Activated CD4-positive, alpha-beta T cell treated with anti-CD3 and anti-CD28 coated beads, Interleukin-2, amount 10 ng/mL, durations not matched to agents 7 days and 5 days (primary cell): ENCODE data around the gene SH3RF3. TPM values are rescaled to one million over a fixed set of nuclear protein-coding genes. Genes with fewer than 3 reads are reported as not detected.
A peak's percentile ranks its signal among the peaks of the same experiment; 100 is the strongest.

Experiments used
- CTCF ChIA-PET: fragments of 350-600 bp; sonication (Branson Sonifier 250); formaldehyde crosslinking; loops from one replicate; lab custom pipeline; 2021; ENCODE audit warnings: antibody characterized with exemption; lab: Charles Lee
- POLR2A ChIA-PET: fragments of 350-600 bp; sonication (Branson Sonifier 250); formaldehyde crosslinking; loops from one replicate; lab custom pipeline; 2021; ENCODE audit warnings: antibody characterized with exemption; lab: Charles Lee
- DNase-seq: peaks from one replicate; pipeline ENCODE4 v3.0.0-alpha.2; 2020
- H3K27ac Mint-ChIP-seq: one replicate; pipeline ENCODE4 v1.8.0; 2021; ENCODE audit warnings: mild to moderate bottlenecking, moderate library complexity, mixed read lengths
- H3K27me3 Mint-ChIP-seq: one replicate; pipeline ENCODE4 v1.8.0; 2021; ENCODE audit warnings: mixed read lengths
- H3K36me3 Mint-ChIP-seq: one replicate; pipeline ENCODE4 v1.8.0; 2021; ENCODE audit warnings: low read depth, mixed read lengths
- H3K4me1 Mint-ChIP-seq: one replicate; pipeline ENCODE4 v1.8.0; 2021; ENCODE audit warnings: mixed read lengths
- H3K4me3 Mint-ChIP-seq: one replicate; pipeline ENCODE4 v1.8.0; 2021; ENCODE audit warnings: mild to moderate bottlenecking, moderate library complexity, mixed read lengths
- H3K9me3 Mint-ChIP-seq: one replicate; pipeline ENCODE4 v1.8.0; 2021; ENCODE audit warnings: mixed read lengths
- total RNA-seq, 2 experiments: library from RNA; stranded (reverse); gene quantifications; one replicate each; pipeline ENCODE4 v1.2.3, GENCODE V29; 2021

The SH3RF3 gene
- total RNA-seq, 2 experiments from 2014 or later, result 0.08 to 0.17 TPM

- H3K9me3 Mint-ChIP-seq, result no peaks in the 10 kb centered on the region
- ChIA-PET POLR2A (no interaction called here), CTCF (no interaction called here)
- no peaks in the 10 kb centered on the region for H3K36me3 Mint-ChIP-seq
- no peak overlapping the region for H3K27ac Mint-ChIP-seq
- peaks cover 7% of the 10 kb centered on the region for H3K4me1 Mint-ChIP-seq
- no peak overlapping the region for H3K4me3 Mint-ChIP-seq
- H3K27me3 Mint-ChIP-seq, result no peaks in the 10 kb centered on the region
- peak; percentile 9 for DNase-seq
These were observed 387.6 kb downstream of the SH3RF3 start for GRCh38 chr2:109516445-109517117.

GRCh38 chr2:109517118-109517889, 388.3 kb downstream of the SH3RF3 start:
- Mint-ChIP-seq H3K36me3 (no peaks in the 10 kb centered on the region), H3K9me3 (no peaks in the 10 kb centered on the region), H3K27ac (no peak overlapping the region), H3K4me3 (no peak overlapping the region), H3K4me1 (peaks cover 7% of the 10 kb centered on the region), H3K27me3 (no peaks in the 10 kb centered on the region)
- CTCF ChIA-PET, result no interaction called here
- no peak for DNase-seq
- POLR2A ChIA-PET, result no interaction called here

GRCh38 chr2:109519513-109519912, 390.5 kb downstream of the SH3RF3 start:
- Mint-ChIP-seq H3K4me1 (no peaks in the 10 kb centered on the region), H3K9me3 (no peaks in the 10 kb centered on the region), H3K27ac (no peak overlapping the region), H3K36me3 (no peaks in the 10 kb centered on the region), H3K27me3 (no peaks in the 10 kb centered on the region), H3K4me3 (no peak overlapping the region)
- POLR2A ChIA-PET, result no interaction called here
- no peak for DNase-seq
- CTCF ChIA-PET, result no interaction called here

- no peaks in the 10 kb centered on the region for H3K4me1 Mint-ChIP-seq
- H3K9me3 Mint-ChIP-seq, result no peaks in the 10 kb centered on the region
- no peak for DNase-seq
- H3K27me3 Mint-ChIP-seq, result no peaks in the 10 kb centered on the region
- ChIA-PET POLR2A (no interaction called here), CTCF (no interaction called here)
- H3K4me3 Mint-ChIP-seq, result no peak overlapping the region
- no peaks in the 10 kb centered on the region for H3K36me3 Mint-ChIP-seq
- no peak overlapping the region for H3K27ac Mint-ChIP-seq
These were observed 392.4 kb downstream of the SH3RF3 start for GRCh38 chr2:109521233-109522062.

GRCh38 chr2:109522063-109522374, 393.0 kb downstream of the SH3RF3 start:
- Mint-ChIP-seq H3K4me3 (no peak overlapping the region), H3K9me3 (no peaks in the 10 kb centered on the region), H3K27ac (no peak overlapping the region), H3K4me1 (no peaks in the 10 kb centered on the region), H3K36me3 (no peaks in the 10 kb centered on the region), H3K27me3 (no peaks in the 10 kb centered on the region)
- POLR2A ChIA-PET, result no interaction called here
- CTCF ChIA-PET, result no interaction called here
- DNase-seq, result no peak

- Mint-ChIP-seq H3K36me3 (no peaks in the 10 kb centered on the region), H3K4me1 (no peaks in the 10 kb centered on the region), H3K27ac (no peak overlapping the region), H3K27me3 (no peaks in the 10 kb centered on the region), H3K9me3 (no peaks in the 10 kb centered on the region), H3K4me3 (no peak overlapping the region)
- ChIA-PET POLR2A (no interaction called here), CTCF (no interaction called here)
- DNase-seq, result no peak
These were observed 394.1 kb downstream of the SH3RF3 start for GRCh38 chr2:109523121-109523520.

- POLR2A ChIA-PET, result interaction anchor here (0.6 kb wide), 1 partner anchor 156 kb away, joined by 5 read pairs; no protein-coding TSS in a partner anchor
- no peak overlapping the region for H3K27ac Mint-ChIP-seq
- CTCF ChIA-PET, result interaction anchor here (1.1 kb wide), 1 partner anchor 9 kb away, joined by 3 read pairs; no protein-coding TSS in a partner anchor
These were observed 394.7 kb downstream of the SH3RF3 start for GRCh38 chr2:109523536-109524361.

GRCh38 chr2:109525836-109526235, 396.8 kb downstream of the SH3RF3 start:
- POLR2A ChIA-PET, result no interaction called here
- Mint-ChIP-seq H3K4me1 (no peaks in the 10 kb centered on the region), H3K9me3 (no peaks in the 10 kb centered on the region), H3K4me3 (no peak overlapping the region), H3K27ac (no peak overlapping the region), H3K36me3 (no peaks in the 10 kb centered on the region), H3K27me3 (no peaks in the 10 kb centered on the region)
- CTCF ChIA-PET, result no interaction called here
- DNase-seq, result no peak

More at GRCh38 chr2:109523536-109524361, 394.7 kb downstream of the SH3RF3 start:
- no peak for DNase-seq
- Mint-ChIP-seq H3K9me3 (no peaks in the 10 kb centered on the region), H3K36me3 (no peaks in the 10 kb centered on the region), H3K4me3 (no peak overlapping the region), H3K4me1 (no peaks in the 10 kb centered on the region), H3K27me3 (no peaks in the 10 kb centered on the region)

- Mint-ChIP-seq H3K4me1 (no peaks in the 10 kb centered on the region), H3K4me3 (no peak overlapping the region), H3K27ac (no peak overlapping the region), H3K27me3 (no peaks in the 10 kb centered on the region), H3K36me3 (no peaks in the 10 kb centered on the region), H3K9me3 (no peaks in the 10 kb centered on the region)
- no peak for DNase-seq
- POLR2A ChIA-PET, result no interaction called here
- CTCF ChIA-PET, result no interaction called here
These were observed 397.5 kb downstream of the SH3RF3 start for GRCh38 chr2:109526442-109526970.

GRCh38 chr2:109527079-109527478, 398.1 kb downstream of the SH3RF3 start:
- Mint-ChIP-seq H3K9me3 (no peaks in the 10 kb centered on the region), H3K4me3 (no peak overlapping the region), H3K36me3 (no peaks in the 10 kb centered on the region), H3K4me1 (no peaks in the 10 kb centered on the region), H3K27ac (no peak overlapping the region), H3K27me3 (no peaks in the 10 kb centered on the region)
- POLR2A ChIA-PET, result no interaction called here
- no peak for DNase-seq
- CTCF ChIA-PET, result no interaction called here

- ChIA-PET CTCF (no interaction called here), POLR2A (no interaction called here)
- no peaks in the 10 kb centered on the region for H3K27me3 Mint-ChIP-seq
- H3K4me1 Mint-ChIP-seq, result no peaks in the 10 kb centered on the region
- no peaks in the 10 kb centered on the region for H3K9me3 Mint-ChIP-seq
- no peak for DNase-seq
- H3K4me3 Mint-ChIP-seq, result no peak overlapping the region
- H3K36me3 Mint-ChIP-seq, result no peaks in the 10 kb centered on the region
- no peak overlapping the region for H3K27ac Mint-ChIP-seq
These were observed 399.1 kb downstream of the SH3RF3 start for GRCh38 chr2:109527846-109528705.
